ENCODE results near the gene C2CD4D. TPM values are rescaled to one million over a fixed set of nuclear protein-coding genes. Genes with fewer than 3 reads are reported as not detected.

The C2CD4D gene
- polyA plus RNA-seq, 1 donor (not counting 4 experiments of a cell fraction or from before 2014, with no cell fraction given): 0.05 TPM

DNA sequence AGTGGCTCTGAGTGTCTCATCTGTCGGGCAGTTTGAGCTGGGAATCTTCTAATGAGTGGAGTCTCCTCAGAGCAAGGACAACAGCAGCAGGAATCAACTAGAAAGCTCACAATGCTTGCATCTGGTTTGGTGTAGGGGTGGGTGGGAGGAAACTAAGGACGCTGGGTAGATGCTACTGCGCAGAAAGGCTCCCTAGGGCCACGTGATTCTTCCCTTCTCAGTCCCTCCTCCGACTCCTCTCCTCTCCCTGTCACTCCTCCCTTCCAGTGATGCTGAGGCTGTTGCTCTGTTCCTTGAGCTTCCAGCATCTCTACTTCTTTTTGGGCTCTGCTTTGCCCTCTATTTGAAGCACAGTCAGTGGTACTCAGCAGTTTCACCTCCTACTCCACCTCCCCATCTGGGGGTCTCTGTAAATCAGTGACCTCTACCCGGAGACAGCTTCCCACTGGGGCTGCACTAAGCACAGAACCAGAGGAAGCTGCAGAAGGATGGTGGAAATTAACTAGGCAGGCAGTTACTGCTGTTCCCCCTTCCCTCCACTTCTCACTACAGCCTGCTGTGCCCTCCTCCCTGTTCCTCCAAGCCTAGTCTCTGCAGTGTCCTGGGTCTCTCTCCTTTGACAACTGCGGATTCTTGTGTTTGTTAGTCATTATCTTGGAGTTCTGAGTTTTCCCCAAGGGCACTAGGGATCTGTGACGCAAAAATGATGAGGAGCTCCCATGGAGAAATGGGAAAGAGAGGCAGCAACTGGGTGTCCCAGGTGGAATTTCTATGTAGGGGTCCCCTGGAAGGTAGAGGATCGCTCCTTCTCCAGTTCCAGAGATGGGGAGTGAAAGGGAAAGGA, 40.2 kb downstream of the C2CD4D start:
- no peak for TF ChIP-seq CTCF (optimal IDR thresholded peaks at IDR 0.05 in 1 of 3, IDR thresholded peaks at IDR 0.05 in 1 of 3, conservative IDR thresholded peaks at IDR 0.05 in 1 of 3; ENCODE audit: extremely low read depth in 1 of 3, insufficient read depth in 2 of 3, low read length in 3 of 3)
- no peak for TF ChIP-seq EZH2 (IDR thresholded peaks at IDR 0.05; ENCODE audit: low read length)
- no peak overlapping the region for H2AFZ ChIP-seq (ENCODE audit: control insufficient read depth, low read length)
- H3K4me3 ChIP-seq (ENCODE audit: control insufficient read depth in 2 of 3, extremely low read depth in 1 of 3, insufficient read depth in 2 of 3, low read depth in 1 of 3, low read length in 3 of 3): no peak overlapping the region
- no peaks in the 10 kb centered on the region for H4K20me1 ChIP-seq (ENCODE audit: control insufficient read depth, extremely low read depth, insufficient read depth, low read length)
- no peak for FAIRE-seq
- no peak overlapping the region for H3K4me2 ChIP-seq (ENCODE audit: control insufficient read depth, extremely low read depth, insufficient read depth, low read depth, low read length)
- no peaks in the 10 kb centered on the region for H3K9me1 ChIP-seq (ENCODE audit: control insufficient read depth, extremely low read depth, insufficient read depth, low read length)
- H3K4me1 ChIP-seq (ENCODE audit: control insufficient read depth, extremely low read depth, insufficient read depth, low read length): peaks cover 8% of the 10 kb centered on the region
- H3K27me3 ChIP-seq (ENCODE audit: control insufficient read depth, extremely low read depth, insufficient read depth, low read length): peaks cover 22% of the 10 kb centered on the region
- no peaks in the 10 kb centered on the region for H3K79me2 ChIP-seq (ENCODE audit: control insufficient read depth, insufficient read depth, low read length)
- dilution Hi-C loops (cut with MboI; ENCODE audit: extremely low pct_ligation_motif_present, low sequenced_read_pairs): no loop called here
- no peak overlapping the region for H3K27ac ChIP-seq (ENCODE audit: control insufficient read depth, insufficient read depth, low read length)
- no peak for DNase-seq (ENCODE audit: low read depth, low spot score)
- no peaks in the 10 kb centered on the region for H3K9me3 ChIP-seq (ENCODE audit: control insufficient read depth, low read depth, low read length)
- H3K36me3 ChIP-seq (ENCODE audit: control insufficient read depth in 2 of 2, extremely low read depth in 1 of 2, insufficient read depth in 2 of 2, low read length in 2 of 2): no peaks in the 10 kb centered on the region
- H3K9ac ChIP-seq (ENCODE audit: control insufficient read depth, extremely low read depth, insufficient read depth, low read length): no peak overlapping the region

GRCh38 chr1:151798571-151798970, 41.0 kb downstream of the C2CD4D start:
- FAIRE-seq: no peak

More at GRCh38 chr1:151798571-151798970, 41.0 kb downstream of the C2CD4D start:
- H3K4me1 ChIP-seq (ENCODE audit: control insufficient read depth, extremely low read depth, insufficient read depth, low read length): peaks cover 8% of the 10 kb centered on the region
- H3K4me3 ChIP-seq (ENCODE audit: control insufficient read depth in 2 of 3, extremely low read depth in 1 of 3, insufficient read depth in 2 of 3, low read depth in 1 of 3, low read length in 3 of 3): no peak overlapping the region
- H3K9me1 ChIP-seq (ENCODE audit: control insufficient read depth, extremely low read depth, insufficient read depth, low read length): no peaks in the 10 kb centered on the region
- no peak overlapping the region for H3K4me2 ChIP-seq (ENCODE audit: control insufficient read depth, extremely low read depth, insufficient read depth, low read depth, low read length)
- H3K27ac ChIP-seq (ENCODE audit: control insufficient read depth, insufficient read depth, low read length): no peak overlapping the region
- TF ChIP-seq EZH2 (IDR thresholded peaks at IDR 0.05; ENCODE audit: low read length) (no peak), CTCF (optimal IDR thresholded peaks at IDR 0.05 in 1 of 3, IDR thresholded peaks at IDR 0.05 in 1 of 3, conservative IDR thresholded peaks at IDR 0.05 in 1 of 3; ENCODE audit: extremely low read depth in 1 of 3, insufficient read depth in 2 of 3, low read length in 3 of 3) (no peak)
- H3K9me3 ChIP-seq (ENCODE audit: control insufficient read depth, low read depth, low read length): no peaks in the 10 kb centered on the region
- no peaks in the 10 kb centered on the region for H3K79me2 ChIP-seq (ENCODE audit: control insufficient read depth, insufficient read depth, low read length)
- no peaks in the 10 kb centered on the region for H4K20me1 ChIP-seq (ENCODE audit: control insufficient read depth, extremely low read depth, insufficient read depth, low read length)
- no peak for DNase-seq (ENCODE audit: low read depth, low spot score)
- H3K27me3 ChIP-seq (ENCODE audit: control insufficient read depth, extremely low read depth, insufficient read depth, low read length): peaks cover 15% of the 10 kb centered on the region
- no peak overlapping the region for H3K9ac ChIP-seq (ENCODE audit: control insufficient read depth, extremely low read depth, insufficient read depth, low read length)
- no peaks in the 10 kb centered on the region for H3K36me3 ChIP-seq (ENCODE audit: control insufficient read depth in 2 of 2, extremely low read depth in 1 of 2, insufficient read depth in 2 of 2, low read length in 2 of 2)
- dilution Hi-C loops (cut with MboI; ENCODE audit: extremely low pct_ligation_motif_present, low sequenced_read_pairs): no loop called here
- H2AFZ ChIP-seq (ENCODE audit: control insufficient read depth, low read length): no peak overlapping the region
